Nephron progenitor cell (in vitro differentiated cells): ENCODE results near the gene LPIN1.
A peak's percentile ranks its signal among the peaks of the same experiment; 100 is the strongest.
"Not testable (repeated sequence)": the region's sequence is repeated elsewhere in the genome, so short reads cannot be mapped to it uniquely, and the experiment has no call there.

Experiments used
- DNase-seq: peaks from one replicate; pipeline ENCODE4 v3.0.0; 2021
- H3K27ac Mint-ChIP-seq: 2 replicates; pipeline ENCODE4 v1.8.0; 2021; ENCODE audit warnings: mild to moderate bottlenecking, moderate library complexity, mixed read lengths
- H3K27me3 Mint-ChIP-seq: 2 replicates; pipeline ENCODE4 v1.8.0; 2021; ENCODE audit warnings: mild to moderate bottlenecking, low read depth, mixed read lengths; ENCODE audit not compliant: poor library complexity
- H3K36me3 Mint-ChIP-seq: 2 replicates; pipeline ENCODE4 v1.8.0; 2021; ENCODE audit warnings: low read depth, mixed read lengths
- H3K4me1 Mint-ChIP-seq: 2 replicates; pipeline ENCODE4 v1.8.0; 2021; ENCODE audit warnings: mixed read lengths
- H3K4me3 Mint-ChIP-seq: 2 replicates; pipeline ENCODE4 v1.8.0; 2021; ENCODE audit warnings: mild to moderate bottlenecking, moderate library complexity, mixed read lengths
- H3K9me3 Mint-ChIP-seq: 2 replicates; pipeline ENCODE4 v1.8.0; 2021; ENCODE audit warnings: mild to moderate bottlenecking, moderate library complexity, mixed read lengths
- TF ChIP-seq, protein P1 (sequence below): fragments of 200-600 bp; sonication (generic); IDR thresholded peaks from 2 replicates; pipeline ENCODE4 v1.5.0; 2021; ENCODE audit warnings: antibody characterized with exemption

The LPIN1 gene

DNA sequence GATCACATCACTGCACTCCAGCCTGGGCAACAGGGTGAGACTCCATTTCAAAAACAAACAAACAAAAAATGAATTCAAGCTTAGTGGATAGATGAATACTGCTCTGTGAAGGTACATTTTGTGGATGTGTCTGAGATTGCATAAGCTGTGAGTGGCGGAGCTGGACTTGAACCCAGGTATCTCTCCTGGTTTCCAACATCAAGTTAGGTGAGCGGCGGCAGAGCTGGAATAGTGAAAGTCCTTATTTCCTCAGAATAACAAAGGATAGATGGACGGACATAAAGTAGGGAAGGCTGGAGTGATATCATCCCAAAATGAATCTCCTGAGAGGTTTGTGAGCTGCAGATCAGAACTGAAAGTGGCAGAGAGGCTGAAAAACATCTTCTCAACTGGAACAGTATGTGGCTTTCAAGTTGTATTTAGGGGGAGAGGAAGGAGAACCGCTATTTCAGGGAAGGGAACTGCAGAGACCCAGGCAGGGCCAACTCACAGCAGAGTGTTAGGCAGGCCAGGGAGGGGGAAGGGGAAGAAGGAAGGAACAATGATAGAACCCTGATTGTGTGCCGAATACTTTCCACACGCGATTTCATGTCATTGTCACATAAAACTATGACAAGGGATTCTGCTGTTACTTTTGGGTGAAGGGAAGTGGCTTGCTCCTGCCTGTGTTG lies 106.2 kb downstream of the LPIN1 start:
- Mint-ChIP-seq H3K27ac (no peak overlapping the region), H3K9me3 (peaks cover 33% of the 10 kb centered on the region), H3K4me3 (no peak overlapping the region), H3K4me1 (peaks cover 8% of the 10 kb centered on the region), H3K36me3 (peaks cover 21% of the 10 kb centered on the region), H3K27me3 (peaks cover 6% of the 10 kb centered on the region)
- TF ChIP-seq, protein P1, sequence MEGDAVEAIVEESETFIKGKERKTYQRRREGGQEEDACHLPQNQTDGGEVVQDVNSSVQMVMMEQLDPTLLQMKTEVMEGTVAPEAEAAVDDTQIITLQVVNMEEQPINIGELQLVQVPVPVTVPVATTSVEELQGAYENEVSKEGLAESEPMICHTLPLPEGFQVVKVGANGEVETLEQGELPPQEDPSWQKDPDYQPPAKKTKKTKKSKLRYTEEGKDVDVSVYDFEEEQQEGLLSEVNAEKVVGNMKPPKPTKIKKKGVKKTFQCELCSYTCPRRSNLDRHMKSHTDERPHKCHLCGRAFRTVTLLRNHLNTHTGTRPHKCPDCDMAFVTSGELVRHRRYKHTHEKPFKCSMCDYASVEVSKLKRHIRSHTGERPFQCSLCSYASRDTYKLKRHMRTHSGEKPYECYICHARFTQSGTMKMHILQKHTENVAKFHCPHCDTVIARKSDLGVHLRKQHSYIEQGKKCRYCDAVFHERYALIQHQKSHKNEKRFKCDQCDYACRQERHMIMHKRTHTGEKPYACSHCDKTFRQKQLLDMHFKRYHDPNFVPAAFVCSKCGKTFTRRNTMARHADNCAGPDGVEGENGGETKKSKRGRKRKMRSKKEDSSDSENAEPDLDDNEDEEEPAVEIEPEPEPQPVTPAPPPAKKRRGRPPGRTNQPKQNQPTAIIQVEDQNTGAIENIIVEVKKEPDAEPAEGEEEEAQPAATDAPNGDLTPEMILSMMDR: no peak
- no peak for DNase-seq

DNA sequence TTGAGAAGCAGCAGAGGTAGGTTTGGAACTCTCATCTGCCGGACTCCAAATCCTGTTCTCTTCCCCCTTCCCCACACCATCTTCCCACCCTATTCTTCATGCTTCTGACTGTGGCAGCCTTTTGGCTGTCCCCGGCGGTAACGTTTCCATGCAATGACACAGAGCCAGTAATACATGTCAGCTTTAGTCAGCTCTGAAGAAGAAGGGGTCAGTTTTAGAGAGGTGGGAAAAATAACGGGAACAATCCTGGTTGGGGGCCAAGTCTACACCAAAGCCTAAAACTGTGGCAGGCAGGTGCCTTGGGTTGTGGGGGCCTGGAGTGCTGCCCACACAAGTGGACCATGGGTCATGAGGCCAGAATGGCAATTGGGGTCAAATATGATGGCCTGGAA lies 106.8 kb downstream of the LPIN1 start:
- Mint-ChIP-seq H3K27ac (peak overlapping the region; percentile 72), H3K4me1 (peaks cover 8% of the 10 kb centered on the region), H3K4me3 (no peak overlapping the region)

GRCh38 chr2:11855064-11855760 lies 108.8 kb downstream of the LPIN1 start:
- TF ChIP-seq, protein P1: no peak
- peak overlapping the region; percentile 67 for H3K27ac Mint-ChIP-seq
- peaks cover 28% of the 10 kb centered on the region for H3K36me3 Mint-ChIP-seq
- H3K9me3 Mint-ChIP-seq: peaks cover 44% of the 10 kb centered on the region
- H3K4me1 Mint-ChIP-seq: peaks cover 8% of the 10 kb centered on the region
- no peak for DNase-seq
- peaks cover 8% of the 10 kb centered on the region for H3K27me3 Mint-ChIP-seq
- no peak overlapping the region for H3K4me3 Mint-ChIP-seq

More for the DNA sequence above, 106.8 kb downstream of the LPIN1 start:
- Mint-ChIP-seq H3K9me3 (peaks cover 33% of the 10 kb centered on the region), H3K36me3 (peaks cover 22% of the 10 kb centered on the region), H3K27me3 (peaks cover 6% of the 10 kb centered on the region)
- TF ChIP-seq, protein P1: no peak
- DNase-seq: no peak

GRCh38 chr2:11856095-11856494 lies 109.7 kb downstream of the LPIN1 start:
- no peak for DNase-seq
- H3K4me1 Mint-ChIP-seq: peaks cover 8% of the 10 kb centered on the region
- peaks cover 8% of the 10 kb centered on the region for H3K27me3 Mint-ChIP-seq
- H3K4me3 Mint-ChIP-seq: no peak overlapping the region
- peaks cover 28% of the 10 kb centered on the region for H3K36me3 Mint-ChIP-seq
- H3K27ac Mint-ChIP-seq: no peak overlapping the region
- TF ChIP-seq, protein P1: no peak
- peaks cover 53% of the 10 kb centered on the region for H3K9me3 Mint-ChIP-seq

GRCh38 chr2:11858883-11859282 lies 112.5 kb downstream of the LPIN1 start:
- H3K27ac Mint-ChIP-seq: no peak overlapping the region
- TF ChIP-seq, protein P1: no peak
- peaks cover 57% of the 10 kb centered on the region for H3K9me3 Mint-ChIP-seq
- no peak overlapping the region for H3K4me3 Mint-ChIP-seq
- peaks cover 29% of the 10 kb centered on the region for H3K4me1 Mint-ChIP-seq
- peaks cover 28% of the 10 kb centered on the region for H3K36me3 Mint-ChIP-seq
- DNase-seq: no peak
- H3K27me3 Mint-ChIP-seq: peaks cover 8% of the 10 kb centered on the region

DNA sequence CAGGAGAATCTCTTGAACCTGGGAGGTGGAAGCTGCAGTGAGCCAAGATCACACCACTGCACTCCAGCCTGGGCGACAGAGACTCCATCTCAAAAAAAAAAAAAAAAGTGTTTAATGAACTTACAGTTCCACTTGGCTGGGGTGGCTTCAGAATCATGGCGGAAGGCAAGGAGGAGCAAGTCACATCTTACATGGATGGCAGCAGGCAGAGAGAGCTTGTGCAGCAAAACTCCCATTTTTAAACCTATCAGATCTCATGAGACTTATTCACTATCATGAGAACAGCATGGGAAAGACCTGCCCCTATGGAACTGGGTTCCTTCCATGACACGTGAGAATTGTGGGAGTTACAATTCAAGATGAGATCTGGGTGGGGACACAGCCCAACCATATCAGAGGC lies 113.5 kb downstream of the LPIN1 start:
- Mint-ChIP-seq H3K36me3 (peaks cover 28% of the 10 kb centered on the region), H3K4me1 (peaks cover 36% of the 10 kb centered on the region), H3K9me3 (peaks cover 57% of the 10 kb centered on the region)
- H3K27me3 Mint-ChIP-seq, H3K4me3 Mint-ChIP-seq, H3K27ac Mint-ChIP-seq, DNase-seq: not testable (repeated sequence)
